HEK293 (cell line): Measurements from ENCODE around the gene TSPO.
A peak's percentile ranks its signal among the peaks of the same experiment; 100 is the strongest.

Experiments
- CTCF ChIA-PET: fragments of 350-600 bp; formaldehyde crosslinking; extraction: SDS; loops from one replicate; lab custom pipeline; 2021; ENCODE audit warnings: antibody characterized with exemption; lab: Yijun Ruan, JAX
- POLR2A ChIA-PET: fragments of 300-600 bp; formaldehyde crosslinking; extraction: SDS; loops from one replicate; lab custom pipeline; 2020; ENCODE audit warnings: antibody characterized with exemption, inconsistent platforms; lab: Yijun Ruan, JAX
- H3K27ac ChIP-seq: fragments of 200-500 bp; sonication (Bioruptor generic); 2 replicates; pipeline ENCODE4 v1.5.1; 2014; ENCODE audit warnings: low read depth, low read length, control low read depth, inconsistent platforms; ENCODE audit errors: extremely low read depth
- H3K36me3 ChIP-seq, 2 experiments: fragments of 200-500 bp in 1 of 2; sonication (Bioruptor generic) in 1 of 2; 1 replicate in 1 of 2; 2 replicates in 1 of 2; pipeline ENCODE4 v1.5.1; 2014 to 2017; ENCODE audit warnings: inconsistent platforms in 2 of 2, low read length in 2 of 2; ENCODE audit not compliant: control insufficient read depth in 2 of 2, insufficient read depth in 1 of 2
- H3K4me1 ChIP-seq: fragments of 200-500 bp; sonication (Bioruptor generic); 2 replicates; pipeline ENCODE4 v1.5.1; 2014; ENCODE audit warnings: mild to moderate bottlenecking, low read length, inconsistent platforms; ENCODE audit not compliant: control insufficient read depth, insufficient read depth
- H3K4me3 ChIP-seq: 2 replicates; pipeline ENCODE4 v1.5.1; 2011; ENCODE audit warnings: low read depth, mild to moderate bottlenecking, control low read depth, low read length, moderate library complexity
- H3K9me3 ChIP-seq: fragments of 200-500 bp; sonication (Bioruptor generic); 2 replicates; pipeline ENCODE4 v1.5.1; 2014; ENCODE audit warnings: low read depth, low read length, inconsistent platforms; ENCODE audit not compliant: control insufficient read depth, insufficient read depth
- CTCF ChIP-seq: fragments of 450-650 bp; formaldehyde crosslinking; IDR thresholded peaks from 2 replicates; pipeline ENCODE4 v1.5.1; 2016; ENCODE audit warnings: missing biosample characterization, missing genetic modification characterization
- ZIC2 ChIP-seq: fragments of 450-650 bp; formaldehyde crosslinking; IDR thresholded peaks from 2 replicates; pipeline ENCODE4 v1.5.1; 2016; ENCODE audit warnings: missing biosample characterization, missing genetic modification characterization
- ZNF16 ChIP-seq: fragments of 450-650 bp; formaldehyde crosslinking; IDR thresholded peaks from 2 replicates; pipeline ENCODE4 v1.5.1; 2016; ENCODE audit warnings: low read depth, missing biosample characterization, missing genetic modification characterization
- ZNF2 ChIP-seq: fragments of 450-650 bp; formaldehyde crosslinking; IDR thresholded peaks from 2 replicates; pipeline ENCODE4 v1.5.1; 2016; ENCODE audit warnings: missing biosample characterization, missing genetic modification characterization
- ZNF280D ChIP-seq: fragments of 450-650 bp; formaldehyde crosslinking; IDR thresholded peaks from 2 replicates; pipeline ENCODE4 v1.5.1; 2016; ENCODE audit warnings: missing biosample characterization, missing genetic modification characterization
- ZNF37A ChIP-seq: fragments of 450-650 bp; IDR thresholded peaks from 2 replicates; pipeline ENCODE4 v1.5.1; 2018; ENCODE audit warnings: missing biosample characterization, missing genetic modification characterization
- ZNF416 ChIP-seq: fragments of 450-650 bp; formaldehyde crosslinking; IDR thresholded peaks from 2 replicates; pipeline ENCODE4 v1.5.1; 2016; ENCODE audit warnings: missing biosample characterization, missing genetic modification characterization
- ZNF449 ChIP-seq: fragments of 450-650 bp; formaldehyde crosslinking; IDR thresholded peaks from 2 replicates; pipeline ENCODE4 v1.5.1; 2017; ENCODE audit warnings: missing biosample characterization, mild to moderate bottlenecking, missing genetic modification characterization, moderate library complexity
- ZNF513 ChIP-seq: fragments of 450-650 bp; IDR thresholded peaks from 2 replicates; pipeline ENCODE4 v1.5.1; 2018; ENCODE audit warnings: missing biosample characterization, missing genetic modification characterization
- ZNF529 ChIP-seq: fragments of 450-650 bp; formaldehyde crosslinking; IDR thresholded peaks from 2 replicates; pipeline ENCODE4 v1.5.1; 2017; ENCODE audit warnings: missing genetic modification characterization, missing biosample characterization; ENCODE audit not compliant: insufficient replicate concordance
- ZNF555 ChIP-seq: fragments of 450-650 bp; formaldehyde crosslinking; conservative IDR thresholded peaks from 2 replicates; pipeline ENCODE4 v1.5.1; 2017; ENCODE audit warnings: missing biosample characterization, mild to moderate bottlenecking, missing genetic modification characterization, inconsistent platforms
- ZNF837 ChIP-seq: fragments of 450-650 bp; formaldehyde crosslinking; IDR thresholded peaks from 2 replicates; pipeline ENCODE4 v1.5.1; 2016; ENCODE audit warnings: missing biosample characterization, missing genetic modification characterization
- TF ChIP-seq, protein P1 (sequence below): fragments of 450-650 bp; formaldehyde crosslinking; IDR thresholded peaks from 2 replicates; pipeline ENCODE4 v1.5.1; 2016; ENCODE audit warnings: missing biosample characterization, missing genetic modification characterization

The TSPO gene

DNA sequence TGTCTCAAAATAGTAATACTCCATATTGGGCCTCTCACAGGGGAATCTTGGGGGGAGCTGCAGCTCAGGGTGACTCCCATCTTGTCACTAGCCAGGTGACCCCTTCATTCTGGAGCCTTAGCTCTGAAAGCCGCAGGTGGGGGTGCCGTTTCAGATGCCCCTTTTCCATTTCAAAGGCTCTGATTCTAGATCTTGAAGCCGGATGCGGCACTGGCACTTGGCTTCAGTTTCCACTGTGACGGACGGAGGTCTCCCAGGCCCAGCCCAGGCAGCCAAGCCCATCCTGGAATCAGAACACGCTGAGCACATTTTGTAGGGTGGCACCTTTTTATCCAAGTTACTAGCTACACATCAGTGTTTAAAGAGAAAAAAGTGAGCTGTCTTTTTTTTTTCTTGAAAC lies 34.4 kb upstream of the TSPO start:
- 0 out of 2 replicates have a peak, but pooled peaks cover 4% of the 10 kb centered on the region for H3K4me1 ChIP-seq
- no peaks in the 10 kb centered on the region for H3K9me3 ChIP-seq
- CTCF ChIA-PET = interaction anchor here (0.9 kb wide), 1 partner anchor 10 kb away, joined by 5 read pairs; no protein-coding TSS in a partner anchor
- no peak overlapping the region for H3K27ac ChIP-seq
- no peak for TF ChIP-seq ZNF555 (tag by site-specific recombination)
- no peak for TF ChIP-seq ZNF513 (tag by site-specific recombination)
- TF ChIP-seq ZNF2 (tag by site-specific recombination) = no peak
- TF ChIP-seq CTCF (tag by site-specific recombination) = no peak
- TF ChIP-seq ZNF529 (tag by site-specific recombination) = no peak
- TF ChIP-seq ZNF280D = no peak
- TF ChIP-seq ZNF37A (tag by site-specific recombination) = no peak
- no peak for TF ChIP-seq ZNF449 (tag by site-specific recombination)
- no peak for TF ChIP-seq ZNF416 (tag by site-specific recombination)
- no peak overlapping the region for H3K4me3 ChIP-seq
- H3K36me3 ChIP-seq = no peaks in the 10 kb centered on the region
- POLR2A ChIA-PET = interaction anchor here (0.6 to 1.2 kb wide), 2 partner anchors 64 to 101 kb away, joined by 3 read pairs; no protein-coding TSS in a partner anchor

GRCh38 chr22:43118024-43118849 lies 33.1 kb upstream of the TSPO start:
- H3K36me3 ChIP-seq = no peaks in the 10 kb centered on the region
- CTCF ChIA-PET = interaction anchor here (0.6 kb wide), 3 partner anchors 8 to 1212 kb away, joined by 3 read pairs; no protein-coding TSS in a partner anchor
- no peaks in the 10 kb centered on the region for H3K9me3 ChIP-seq
- no peak for TF ChIP-seq ZNF16 (tag by site-specific recombination)
- no peak for TF ChIP-seq ZNF837 (tag by site-specific recombination)
- TF ChIP-seq, protein P1, sequence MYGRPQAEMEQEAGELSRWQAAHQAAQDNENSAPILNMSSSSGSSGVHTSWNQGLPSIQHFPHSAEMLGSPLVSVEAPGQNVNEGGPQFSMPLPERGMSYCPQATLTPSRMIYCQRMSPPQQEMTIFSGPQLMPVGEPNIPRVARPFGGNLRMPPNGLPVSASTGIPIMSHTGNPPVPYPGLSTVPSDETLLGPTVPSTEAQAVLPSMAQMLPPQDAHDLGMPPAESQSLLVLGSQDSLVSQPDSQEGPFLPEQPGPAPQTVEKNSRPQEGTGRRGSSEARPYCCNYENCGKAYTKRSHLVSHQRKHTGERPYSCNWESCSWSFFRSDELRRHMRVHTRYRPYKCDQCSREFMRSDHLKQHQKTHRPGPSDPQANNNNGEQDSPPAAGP = 0 out of 2 replicates have a peak, but pooled peaks have one; percentile 28
- peak; percentile 97 for TF ChIP-seq ZIC2 (tag by site-specific recombination)
- TF ChIP-seq, all 188 proteins: peak for 2
- Histone ChIP-seq H3K27ac (no peak overlapping the region), H3K4me3 (no peak overlapping the region), H3K4me1 (0 out of 2 replicates have a peak, but pooled peaks cover 4% of the 10 kb centered on the region)
- POLR2A ChIA-PET = no interaction called here
